ENCODE measurements around the gene C16orf92.

- TF ChIP-seq CTCF (IDR thresholded peaks at IDR 0.05) = no peak
- no peak for TF ChIP-seq POLR2A (IDR thresholded peaks at IDR 0.05)
- TF ChIP-seq POLR2AphosphoS5 (IDR thresholded peaks at IDR 0.05) = no peak
These were observed 6.3 kb upstream of the C16orf92 start for GRCh38 chr16:30016555-30017276.
